ENCODE results near the gene GDPD3.

GDPD3 gene

DNA sequence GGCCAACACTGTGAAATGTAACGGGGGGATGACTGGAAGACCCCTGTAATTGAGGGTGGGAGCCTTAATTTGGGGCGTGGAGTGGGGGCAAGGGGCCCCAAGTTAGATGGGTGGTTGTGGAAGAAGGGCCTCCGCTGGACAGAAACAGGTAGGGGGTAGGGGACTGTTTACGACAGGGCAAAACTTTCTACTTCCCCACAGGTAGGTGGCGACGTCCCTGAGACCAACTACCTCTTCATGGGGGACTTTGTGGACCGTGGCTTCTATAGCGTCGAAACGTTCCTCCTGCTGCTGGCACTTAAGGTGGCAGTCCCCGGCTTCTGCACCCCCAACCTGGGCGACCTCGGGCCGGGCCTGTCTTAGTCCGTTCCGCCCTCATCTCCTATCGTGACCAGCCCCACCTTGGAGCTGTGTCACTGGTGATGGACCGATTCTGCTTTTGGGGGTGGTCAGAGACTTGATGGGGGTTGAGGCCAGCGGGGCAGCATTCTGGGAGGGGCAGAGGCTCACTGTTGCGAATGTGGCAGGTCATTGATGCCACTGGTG is 30.7 kb downstream of the GDPD3 start:
- TF ChIP-seq CTCF (IDR thresholded peaks at IDR 0.05; ENCODE audit: low read depth, low read length, missing control alignments), result peak; percentile 26
- no peak overlapping the region for H3K4me3 ChIP-seq (ENCODE audit: low read depth, low read length)
- no peak for DNase-seq (ENCODE audit: low read depth)
- in situ Hi-C loops (cut with HindIII; ENCODE audit: low sequenced_read_pairs), result no loop called here

- in situ Hi-C loops (cut with HindIII; ENCODE audit: low sequenced_read_pairs), result loop anchor here (5.0 to 10.0 kb wide), 2 partner anchors 38 to 315 kb away; partner anchors contain the start of gene ZNF48
- no peak for TF ChIP-seq CTCF (IDR thresholded peaks at IDR 0.05; ENCODE audit: low read depth, low read length, missing control alignments)
- H3K4me3 ChIP-seq (ENCODE audit: low read depth, low read length), result no peak overlapping the region
- DNase-seq (ENCODE audit: low read depth), result no peak
Observed at GRCh38 chr16:30079480-30079879, 33.9 kb downstream of the GDPD3 start.

DNA sequence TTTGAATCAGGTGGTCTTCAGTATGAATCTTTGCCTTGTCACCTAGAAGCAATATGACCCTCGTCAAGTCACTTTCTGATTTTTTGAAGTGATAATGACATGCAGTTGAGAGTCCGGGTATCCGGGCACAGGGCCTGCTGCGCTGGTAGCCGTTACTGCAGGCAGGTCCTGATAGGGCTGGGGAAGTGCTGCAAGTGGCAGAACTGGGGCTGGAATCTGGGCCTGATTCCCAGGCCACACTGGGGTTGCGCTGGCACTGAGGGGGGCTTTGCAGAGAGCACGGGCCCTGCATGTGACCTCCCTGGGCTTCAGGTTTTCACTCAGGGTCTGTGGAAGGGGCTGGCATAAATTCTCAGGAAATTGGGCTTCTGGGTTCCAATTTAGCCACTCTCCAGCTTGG is 34.6 kb downstream of the GDPD3 start:
- no peak overlapping the region for H3K4me3 ChIP-seq (ENCODE audit: low read depth, low read length)
- no peak for TF ChIP-seq CTCF (IDR thresholded peaks at IDR 0.05; ENCODE audit: low read depth, low read length, missing control alignments)
- in situ Hi-C loops (cut with HindIII; ENCODE audit: low sequenced_read_pairs), result loop anchor here (5.0 to 10.0 kb wide), 2 partner anchors 39 to 316 kb away; partner anchors contain the start of gene ZNF48
- DNase-seq (ENCODE audit: low read depth), result no peak

DNA sequence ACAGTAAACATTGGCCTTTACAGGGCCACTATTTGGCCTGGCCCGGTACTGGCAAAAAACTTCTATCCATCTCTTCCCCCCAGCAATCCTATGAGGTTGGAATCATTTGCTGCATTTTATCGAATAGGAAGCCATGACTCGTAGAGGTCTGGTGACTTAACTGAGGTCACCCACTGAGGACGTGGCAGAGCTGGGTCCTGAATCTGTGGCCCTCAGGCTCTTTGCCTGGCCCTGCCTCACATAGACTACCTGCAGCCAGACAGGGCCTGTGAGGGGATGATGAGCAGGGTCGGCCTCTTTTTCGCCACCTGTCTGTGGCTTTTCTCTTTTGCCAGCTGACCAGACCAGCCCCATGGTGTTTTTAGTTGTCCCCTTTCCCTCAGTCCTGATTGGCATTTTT is 35.7 kb downstream of the GDPD3 start:
- DNase-seq (ENCODE audit: low read depth), result no peak
- TF ChIP-seq CTCF (IDR thresholded peaks at IDR 0.05; ENCODE audit: low read depth, low read length, missing control alignments), result no peak
- in situ Hi-C loops (cut with HindIII; ENCODE audit: low sequenced_read_pairs), result loop anchor here (5.0 to 10.0 kb wide), 2 partner anchors 40 to 317 kb away; partner anchors contain the start of gene ZNF48
- no peak overlapping the region for H3K4me3 ChIP-seq (ENCODE audit: low read depth, low read length)

- no peak for DNase-seq (ENCODE audit: low read depth)
- in situ Hi-C loops (cut with HindIII; ENCODE audit: low sequenced_read_pairs), result loop anchor here (5.0 to 10.0 kb wide), 2 partner anchors 41 to 318 kb away; partner anchors contain the start of gene ZNF48
- TF ChIP-seq CTCF (IDR thresholded peaks at IDR 0.05; ENCODE audit: low read depth, low read length, missing control alignments), result no peak
- peak overlapping the region; percentile 97 for H3K4me3 ChIP-seq (ENCODE audit: low read depth, low read length)
Observed at GRCh38 chr16:30076276-30076791, 37.0 kb downstream of the GDPD3 start.

DNA sequence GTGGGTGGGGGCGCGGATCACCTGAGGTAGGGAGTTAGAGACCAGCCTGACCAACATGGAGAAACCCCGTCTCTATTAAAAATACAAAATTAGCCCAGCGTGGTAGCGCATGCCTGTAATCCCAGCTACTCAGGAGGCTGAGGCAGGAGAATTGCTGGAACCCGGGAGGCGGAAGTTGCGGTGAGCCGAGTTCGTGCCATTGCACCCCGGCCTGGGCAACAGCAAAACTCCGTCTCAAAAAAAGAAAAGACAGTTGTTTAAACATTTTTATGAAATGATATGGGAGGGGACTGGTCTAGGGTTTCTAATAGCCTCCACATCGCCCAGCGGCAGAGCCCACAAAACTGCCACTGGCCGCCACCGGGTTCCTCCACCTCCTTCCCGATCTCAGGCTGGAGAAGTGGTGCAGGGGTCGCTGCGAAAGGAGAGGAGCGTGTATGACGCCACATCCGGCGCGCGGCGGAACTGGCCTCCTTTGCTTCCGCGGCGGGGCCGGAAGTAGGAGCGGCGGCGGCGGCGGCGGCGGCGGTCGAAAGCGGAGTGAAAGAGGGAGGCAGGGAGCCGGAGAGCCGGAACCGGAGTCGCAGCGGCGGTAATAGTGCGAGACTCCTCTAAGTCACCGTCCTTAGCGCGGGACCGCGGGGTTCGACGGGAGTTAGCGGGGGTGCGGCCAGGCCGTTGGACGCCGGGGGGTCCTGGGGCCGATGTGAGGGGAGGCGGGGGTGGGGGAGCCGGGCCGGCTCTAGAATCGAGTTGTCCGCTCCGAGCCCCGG is 37.6 kb downstream of the GDPD3 start, which contains the start of gene PPP4C:
Gene PPP4C, plus strand, starts transcription at position 492 of the 773 bp plus-strand sequence. CDS start 384 bp downstream, outside the sequence.
- TF ChIP-seq CTCF (IDR thresholded peaks at IDR 0.05; ENCODE audit: low read depth, low read length, missing control alignments), result no peak
- in situ Hi-C loops (cut with HindIII; ENCODE audit: low sequenced_read_pairs), result loop anchor here (5.0 to 10.0 kb wide), 2 partner anchors 42 to 319 kb away; partner anchors contain the start of gene ZNF48
- H3K4me3 ChIP-seq (ENCODE audit: low read depth, low read length), result peak within 1 kb of the TSS; percentile 97
- peak; percentile 62 for DNase-seq (ENCODE audit: low read depth)

All from astrocyte of the cerebellum (primary cell).